Measurements from ENCODE around the gene APBA1.
"Not testable (repeated sequence)": the region's sequence is repeated elsewhere in the genome, so short reads cannot be mapped to it uniquely, and the experiment has no call there.

The APBA1 gene

DNA sequence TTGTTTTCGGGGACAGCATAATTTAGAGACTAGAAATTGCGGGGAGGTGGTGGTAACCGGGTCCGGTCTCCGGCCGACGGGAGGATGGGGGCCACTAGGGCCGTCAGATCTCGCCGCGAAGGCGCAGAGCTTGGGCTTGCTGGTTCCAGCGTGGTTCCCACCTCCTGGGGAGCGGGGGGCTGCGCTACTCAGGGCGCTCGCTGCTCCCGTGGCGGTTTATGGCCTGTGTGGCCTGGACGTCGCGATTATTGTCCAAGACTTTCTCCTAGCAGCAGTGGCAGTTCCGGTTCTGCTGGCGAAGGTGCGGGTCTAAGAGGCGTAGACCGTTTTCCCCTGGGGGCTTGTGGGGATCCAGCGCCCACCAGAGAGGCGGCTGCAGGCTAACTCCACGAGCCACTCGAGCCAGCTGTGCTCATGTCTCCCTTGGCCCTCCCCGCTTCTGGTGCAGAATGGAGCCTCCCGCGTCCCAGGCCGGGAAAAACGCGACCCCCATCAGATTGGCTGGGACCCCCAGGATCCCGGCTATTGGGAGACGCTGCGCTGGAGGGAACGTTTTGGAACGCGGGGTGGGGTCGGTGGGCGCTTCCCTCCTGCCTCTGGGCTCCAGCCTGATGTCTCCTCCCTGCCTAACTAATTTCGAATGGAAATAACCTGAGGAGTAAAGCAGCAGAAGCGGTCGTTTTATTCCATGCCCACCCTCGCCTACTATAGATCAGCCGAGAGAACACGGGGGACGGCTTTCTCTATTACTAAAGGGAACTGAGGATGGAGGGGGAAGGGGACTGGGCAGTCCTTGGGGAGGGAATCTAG lies 260.0 kb downstream of the APBA1 start:
- FAIRE-seq (no peak), DNase-seq (ENCODE audit: low spot score) (no peak)

- DNase-seq (ENCODE audit: low spot score) (no peak), FAIRE-seq (no peak)
Measured at GRCh38 chr9:69411246-69411645, 260.9 kb downstream of the APBA1 start.

DNA sequence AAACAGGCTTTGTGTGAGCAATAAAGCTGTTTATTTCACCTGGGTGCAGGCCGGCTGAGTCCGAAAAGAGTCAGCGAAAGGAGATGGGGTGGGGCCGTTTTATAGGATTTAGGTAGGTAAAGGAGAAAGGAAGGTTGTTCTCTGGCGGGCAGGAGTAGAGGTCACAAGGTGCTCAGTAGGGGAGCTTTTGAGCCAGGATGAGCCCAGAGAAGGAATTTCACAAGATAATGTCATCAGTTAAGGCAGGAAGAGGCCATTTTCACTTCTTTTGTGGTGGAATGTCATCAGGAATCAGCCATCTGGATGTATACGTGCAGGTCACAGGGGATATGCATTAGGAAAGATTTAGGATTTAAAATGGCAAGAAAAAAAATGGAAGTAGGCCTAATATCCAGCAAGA lies 262.2 kb downstream of the APBA1 start:
- not testable (repeated sequence) for FAIRE-seq; DNase-seq (ENCODE audit: low spot score)

- FAIRE-seq (no peak), DNase-seq (ENCODE audit: low spot score) (no peak)
Measured at GRCh38 chr9:69400470-69400869, 271.7 kb downstream of the APBA1 start.

GRCh38 chr9:69397384-69398214 lies 274.6 kb downstream of the APBA1 start:
- no peak for FAIRE-seq
- no peak for DNase-seq (ENCODE audit: low spot score)

DNA sequence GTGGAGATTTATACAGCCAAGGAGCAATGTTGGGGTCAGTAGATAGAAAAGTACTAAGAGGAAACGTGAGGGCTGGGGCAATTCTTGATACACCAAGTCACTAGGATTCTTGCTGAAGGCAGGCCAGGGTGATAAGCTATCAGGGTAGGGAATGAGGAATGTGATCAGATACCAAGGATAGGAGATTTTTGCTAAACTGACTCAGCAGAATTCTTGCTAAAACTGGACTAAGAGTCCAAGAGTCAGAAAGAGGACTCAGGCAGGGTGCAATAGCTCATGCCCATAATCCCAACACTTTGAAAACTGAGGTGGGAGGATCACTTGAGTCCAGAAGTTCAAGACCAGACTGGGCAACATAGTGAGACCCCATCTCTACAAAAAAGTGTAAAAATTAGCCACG lies 275.4 kb downstream of the APBA1 start:
- FAIRE-seq = no peak

GRCh38 chr9:69395718-69396117 lies 276.5 kb downstream of the APBA1 start:
- FAIRE-seq = no peak
- DNase-seq (ENCODE audit: low spot score) = no peak

More for the DNA sequence above, 275.4 kb downstream of the APBA1 start:
- DNase-seq (ENCODE audit: low spot score) = no peak

- DNase-seq (ENCODE audit: low spot score) = no peak
- FAIRE-seq = no peak
Measured at GRCh38 chr9:69393425-69393824, 278.7 kb downstream of the APBA1 start.

- no peak for DNase-seq (ENCODE audit: low spot score)
- FAIRE-seq = no peak
Measured at GRCh38 chr9:69392826-69393225, 279.3 kb downstream of the APBA1 start.

GRCh38 chr9:69391946-69392345 lies 280.2 kb downstream of the APBA1 start:
- DNase-seq (ENCODE audit: low spot score) (no peak), FAIRE-seq (no peak)

- no peak for FAIRE-seq
Measured at GRCh38 chr9:69391487-69391886, 280.7 kb downstream of the APBA1 start.

DNA sequence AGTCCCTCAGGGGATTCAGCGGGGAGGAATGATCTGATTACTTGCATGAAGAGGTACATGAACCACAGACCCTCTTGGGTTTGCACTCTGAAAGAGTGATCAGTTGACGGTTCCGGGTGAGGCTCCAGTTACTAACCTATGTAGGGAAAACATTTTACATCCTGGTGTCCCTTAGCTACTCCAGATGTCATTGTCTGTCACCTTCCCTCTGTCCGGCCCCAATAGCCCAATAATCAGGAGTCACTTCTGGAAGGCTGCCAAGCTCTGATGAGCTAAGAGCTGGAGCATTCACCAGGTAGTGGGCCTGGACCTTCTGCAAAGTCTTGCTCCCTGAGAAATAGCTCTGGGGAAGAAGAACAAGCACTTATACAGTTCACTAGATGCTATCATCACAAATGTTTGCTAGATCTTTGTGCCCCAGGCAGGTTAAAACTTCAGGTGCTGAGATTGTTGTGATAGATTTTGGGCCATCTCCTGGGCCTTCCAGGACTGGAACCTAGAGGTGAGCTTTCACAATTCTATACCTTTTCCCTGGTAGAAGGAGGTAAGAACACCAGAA lies 282.7 kb downstream of the APBA1 start:
- no peak for FAIRE-seq
- DNase-seq (ENCODE audit: low spot score) = no peak

More at GRCh38 chr9:69391487-69391886, 280.7 kb downstream of the APBA1 start:
- no peak for DNase-seq (ENCODE audit: low spot score)

DNA sequence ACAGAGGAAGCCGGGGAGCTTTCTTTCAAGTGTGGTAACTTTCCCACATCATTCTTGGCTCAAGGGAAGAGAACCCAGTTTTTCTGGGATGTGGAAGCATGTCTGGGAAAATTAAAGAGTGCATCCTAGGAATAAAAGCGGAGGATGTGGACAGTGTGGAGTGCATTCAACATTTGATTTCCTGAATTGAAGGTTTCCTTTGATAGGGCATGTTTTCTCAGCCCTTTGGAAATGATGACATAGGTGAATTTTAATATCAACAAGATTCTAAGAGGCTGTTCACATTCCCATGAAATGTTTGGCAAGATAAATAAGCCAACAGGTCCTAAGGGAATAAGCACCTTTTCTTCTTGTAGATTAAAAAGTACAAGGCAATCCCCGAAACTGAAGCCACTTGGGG lies 283.6 kb downstream of the APBA1 start:
- no peak for DNase-seq (ENCODE audit: low spot score)
- FAIRE-seq = no peak

GRCh38 chr9:69386651-69387050 lies 285.5 kb downstream of the APBA1 start:
- DNase-seq (ENCODE audit: low spot score) (no peak), FAIRE-seq (no peak)

GRCh38 chr9:69385581-69386033 lies 286.6 kb downstream of the APBA1 start:
- no peak for DNase-seq (ENCODE audit: low spot score)
- no peak for FAIRE-seq

DNA sequence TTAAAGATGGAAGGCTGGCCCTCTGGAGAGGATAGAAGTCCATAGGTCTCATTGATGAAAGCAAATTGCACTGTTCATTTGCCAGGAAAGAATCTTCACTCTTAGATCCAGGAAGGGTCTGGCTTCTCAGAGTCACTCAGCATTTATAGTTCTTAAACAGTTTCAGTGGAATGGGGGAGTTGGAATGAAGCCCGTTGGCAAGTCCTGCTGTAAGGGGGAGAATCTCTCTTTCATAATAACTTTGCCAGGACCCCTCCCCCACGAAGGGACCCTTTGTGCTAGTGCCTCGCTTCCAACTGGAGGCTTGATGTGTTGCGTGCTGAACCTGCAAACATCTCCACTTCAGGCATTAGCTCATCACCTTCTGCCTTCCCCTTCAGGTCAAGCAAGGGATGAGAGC lies 290.0 kb downstream of the APBA1 start:
- DNase-seq (ENCODE audit: low spot score) (no peak), FAIRE-seq (no peak)

DNA sequence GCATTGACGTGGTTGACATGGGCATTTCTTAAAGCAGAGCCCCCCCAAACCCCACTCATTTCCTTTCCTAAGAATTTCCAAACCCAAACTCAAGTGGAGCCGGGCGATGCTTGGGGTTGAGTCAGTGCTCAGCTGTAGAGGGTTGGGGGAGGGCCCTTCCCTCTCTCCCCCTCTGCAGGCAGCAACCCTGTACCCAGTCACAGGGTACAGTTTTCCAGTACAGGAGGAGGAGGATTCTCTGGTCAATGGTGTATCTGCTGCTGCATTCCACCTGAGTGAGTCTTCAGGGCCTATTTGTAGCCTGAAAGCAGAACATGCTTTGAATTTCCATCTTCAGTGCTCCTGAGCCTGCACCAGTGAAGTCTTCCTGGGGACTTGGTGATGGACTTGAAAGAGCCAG lies 291.4 kb downstream of the APBA1 start:
- FAIRE-seq = no peak
- peak; percentile 59 for DNase-seq (ENCODE audit: low spot score)

GRCh38 chr9:69380301-69380700 lies 291.9 kb downstream of the APBA1 start:
- FAIRE-seq (no peak), DNase-seq (ENCODE audit: low spot score) (no peak)

DNA sequence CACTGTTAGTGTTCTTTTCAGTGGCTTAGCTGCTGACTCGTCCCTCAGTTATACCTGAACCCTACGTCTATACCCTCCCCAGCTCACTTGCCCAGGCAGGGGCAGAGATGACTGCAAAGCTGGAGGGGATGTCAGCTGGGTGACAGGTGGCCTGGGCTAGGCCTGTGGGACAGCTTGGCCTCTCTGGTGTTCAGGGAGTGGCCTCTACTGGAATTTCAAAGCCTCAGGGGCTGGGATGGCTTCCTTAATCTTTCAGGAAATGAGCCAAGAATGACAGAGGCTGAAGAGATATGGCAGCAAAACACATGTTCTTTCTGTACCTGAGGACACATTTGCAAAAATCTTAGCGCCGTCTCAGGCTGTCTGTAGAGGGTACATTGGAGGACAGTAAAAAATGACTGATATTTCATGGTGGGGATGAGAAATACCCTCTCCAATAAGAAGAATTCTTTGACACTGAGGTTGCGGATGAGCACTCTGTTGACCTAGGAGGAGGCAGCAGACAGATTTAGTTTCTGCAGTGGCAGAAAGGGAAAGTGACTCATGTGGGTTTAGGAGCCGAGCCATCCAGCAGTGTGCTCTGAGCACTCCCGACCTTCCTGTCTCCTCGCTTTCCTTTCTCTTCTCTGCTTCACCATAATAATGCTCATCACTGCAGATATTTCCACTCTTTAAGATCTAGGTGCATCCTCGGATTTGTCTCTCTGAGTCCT lies 292.7 kb downstream of the APBA1 start:
- FAIRE-seq = peak; percentile 79

GRCh38 chr9:69377981-69378380 lies 294.2 kb downstream of the APBA1 start:
- DNase-seq (ENCODE audit: low spot score) (no peak), FAIRE-seq (no peak)

More for the DNA sequence above, 292.7 kb downstream of the APBA1 start:
- DNase-seq (ENCODE audit: low spot score) = peak; percentile 79
